Skin epidermis (tissue), 12 donors: ENCODE data around the gene TMEM232.

Source experiments
- H3K27ac ChIP-seq, 21 experiments: fragments of 200-600 bp; sonication (generic) in 11 of 21; one replicate each; pipeline ENCODE4 v1.5.0; 2020; ENCODE audit warnings: mild to moderate bottlenecking in 3 of 21, inconsistent platforms in 2 of 21, moderate library complexity in 2 of 21
- H3K4me3 ChIP-seq, 7 experiments: fragments of 200-600 bp; sonication (generic) in 2 of 7; one replicate each; pipeline ENCODE4 v1.5.0; 2020; ENCODE audit warnings: inconsistent platforms in 2 of 7, mild to moderate bottlenecking in 2 of 7, moderate library complexity in 1 of 7

TMEM232 gene

GRCh38 chr5:110442856-110443255 lies 283.6 kb downstream of the TMEM232 start:
- H3K27ac ChIP-seq = no peak overlapping the region

GRCh38 chr5:110441035-110441434 lies 285.4 kb downstream of the TMEM232 start:
- H3K27ac ChIP-seq = no peak overlapping the region
- H3K4me3 ChIP-seq = no peak overlapping the region

More at GRCh38 chr5:110442856-110443255, 283.6 kb downstream of the TMEM232 start:
- no peak overlapping the region for H3K4me3 ChIP-seq

- no peak overlapping the region for H3K27ac ChIP-seq
- no peak overlapping the region for H3K4me3 ChIP-seq
These were observed 286.4 kb downstream of the TMEM232 start for GRCh38 chr5:110440058-110440457.

DNA sequence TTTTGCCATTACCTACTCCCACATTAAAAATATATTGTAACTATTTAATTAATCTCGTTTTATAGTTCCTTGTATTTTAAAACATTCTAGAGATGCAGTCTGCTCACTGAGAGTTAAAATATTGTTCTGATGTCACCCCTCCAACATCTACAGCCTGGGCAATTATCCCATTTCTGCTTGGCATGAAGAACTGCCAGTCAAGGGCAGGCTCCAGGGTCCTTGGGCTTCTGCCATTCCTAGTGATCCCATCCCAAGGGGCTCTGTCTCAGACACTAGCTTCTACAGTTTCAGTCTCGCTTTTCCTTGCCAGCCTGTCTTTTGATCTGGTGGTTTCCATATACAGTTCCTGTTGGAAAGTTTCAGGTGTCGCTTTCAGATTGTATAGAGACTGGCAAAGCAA lies 287.2 kb downstream of the TMEM232 start:
- H3K27ac ChIP-seq = no peak overlapping the region
- no peak overlapping the region for H3K4me3 ChIP-seq

- no peak overlapping the region for H3K4me3 ChIP-seq
- no peak overlapping the region for H3K27ac ChIP-seq
These were observed 291.3 kb downstream of the TMEM232 start for GRCh38 chr5:110435207-110435606.

DNA sequence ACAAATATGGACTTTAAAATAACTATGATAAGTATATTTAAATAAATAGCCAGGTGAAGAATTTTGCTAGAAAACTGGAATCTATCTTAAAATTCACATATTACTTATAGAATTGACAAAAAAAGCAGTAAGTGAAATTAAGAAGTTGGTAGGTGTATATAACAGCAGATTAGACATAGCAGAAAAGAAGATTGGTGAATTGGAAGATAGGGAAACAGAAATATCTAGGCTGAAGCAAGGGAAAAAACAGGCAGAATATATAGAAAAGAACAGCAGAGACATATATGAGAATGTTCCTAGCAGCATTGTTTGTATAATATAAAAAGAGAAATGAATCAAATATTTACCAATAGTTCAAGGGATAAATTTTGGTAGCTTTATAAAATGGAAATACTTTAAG lies 294.9 kb downstream of the TMEM232 start:
- H3K27ac ChIP-seq = no peak overlapping the region
- H3K4me3 ChIP-seq = no peak overlapping the region

DNA sequence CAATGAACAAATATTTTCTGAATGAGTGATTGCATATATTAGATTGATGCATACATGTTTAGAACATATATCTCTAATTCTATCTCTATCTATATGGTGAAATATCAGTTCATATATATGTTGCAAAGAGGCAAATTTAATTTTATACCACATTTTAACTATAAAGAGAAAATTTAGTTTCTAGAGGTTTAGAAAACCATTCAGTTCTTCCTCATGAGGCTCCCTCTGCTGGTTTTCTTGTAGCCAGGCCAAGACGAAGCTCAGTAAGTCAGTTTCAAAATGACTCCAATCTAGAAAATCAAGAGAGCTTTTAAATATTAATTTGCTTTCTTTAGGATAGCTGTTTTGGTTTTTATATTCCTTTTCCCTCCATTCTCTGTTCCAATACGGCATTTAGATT lies 312.1 kb downstream of the TMEM232 start:
- no peak overlapping the region for H3K4me3 ChIP-seq
- no peak overlapping the region for H3K27ac ChIP-seq

DNA sequence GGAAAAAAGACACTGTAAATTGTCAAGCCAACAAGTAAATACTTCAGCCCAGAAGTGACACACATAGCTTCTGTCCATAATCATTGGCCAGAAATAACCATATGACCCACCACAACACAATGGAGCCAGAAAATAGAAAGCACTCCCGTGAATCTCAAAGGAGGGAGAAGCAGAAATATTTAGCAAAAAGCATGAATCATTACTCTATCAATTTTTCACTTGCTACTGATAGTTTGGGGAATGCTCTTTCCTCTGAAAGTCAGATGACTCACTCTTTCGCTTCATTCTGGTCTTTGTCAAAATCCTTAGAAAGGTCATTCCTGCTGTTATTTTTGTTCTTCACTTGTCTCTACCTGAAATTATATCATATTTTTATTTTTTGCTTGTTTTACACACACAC lies 312.6 kb downstream of the TMEM232 start:
- Histone ChIP-seq H3K27ac (no peak overlapping the region), H3K4me3 (no peak overlapping the region)

DNA sequence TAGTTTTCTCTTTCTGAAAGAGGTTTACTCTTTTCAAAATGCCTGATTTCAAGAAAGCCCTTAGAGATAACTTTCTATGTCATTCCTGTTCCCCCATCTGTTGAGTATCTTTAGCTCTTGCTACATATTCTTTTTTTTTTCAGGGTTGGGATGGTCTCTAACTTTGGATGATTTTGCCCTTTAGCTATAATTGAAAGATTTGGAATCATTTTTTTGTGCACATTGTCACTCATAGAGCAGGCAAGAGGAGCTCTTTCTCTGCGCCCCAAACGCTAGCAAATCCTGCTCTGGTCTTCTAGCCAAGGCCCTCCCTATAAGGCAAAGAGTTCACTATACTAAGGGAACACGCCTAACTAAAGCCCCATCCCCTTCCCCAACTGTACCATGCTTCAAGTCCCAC lies 316.9 kb downstream of the TMEM232 start:
- H3K4me3 ChIP-seq = no peak overlapping the region
- H3K27ac ChIP-seq = no peak overlapping the region

GRCh38 chr5:110402562-110402961 lies 323.9 kb downstream of the TMEM232 start:
- no peak overlapping the region for H3K27ac ChIP-seq
- no peak overlapping the region for H3K4me3 ChIP-seq

- no peak overlapping the region for H3K4me3 ChIP-seq
- H3K27ac ChIP-seq = no peak overlapping the region
These were observed 324.6 kb downstream of the TMEM232 start for GRCh38 chr5:110401881-110402280.

DNA sequence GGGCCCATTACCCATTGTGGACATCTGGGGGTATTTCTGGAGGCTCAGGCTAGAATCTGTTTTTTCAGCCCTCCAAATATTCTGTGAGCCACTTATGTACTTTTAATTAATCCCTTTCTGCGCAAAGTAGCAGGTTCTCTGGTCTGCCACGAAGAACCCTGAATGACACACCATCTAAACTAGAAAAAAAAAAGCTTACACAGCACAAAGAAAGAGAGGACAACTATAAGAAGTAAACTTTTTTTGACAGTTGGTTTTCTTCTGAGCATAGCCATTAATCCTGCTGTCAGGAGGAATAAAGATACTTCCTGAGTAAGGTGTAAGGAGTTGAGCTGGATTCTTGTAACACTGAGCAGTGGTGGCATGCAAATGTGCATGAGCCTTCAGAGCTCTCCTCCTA lies 327.5 kb downstream of the TMEM232 start:
- Histone ChIP-seq H3K4me3 (no peak overlapping the region), H3K27ac (no peak overlapping the region)

DNA sequence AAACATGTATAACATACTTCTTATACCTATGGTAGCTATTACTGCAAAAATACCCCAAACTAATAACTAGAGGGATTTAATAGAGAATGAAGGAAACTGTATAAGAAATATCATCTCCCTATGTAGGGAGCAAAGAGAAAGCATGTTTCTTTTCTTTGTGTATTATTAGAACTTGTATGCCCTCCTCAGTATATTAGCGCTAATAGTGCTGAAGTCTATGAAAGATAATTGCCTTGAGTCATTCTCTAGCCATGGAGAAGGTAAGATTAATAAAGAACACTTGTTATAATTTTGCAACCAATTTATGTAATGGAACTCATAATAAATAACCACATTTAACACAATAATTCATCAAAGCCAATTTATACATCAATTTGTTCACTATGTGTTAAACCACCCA lies 329.2 kb downstream of the TMEM232 start:
- Histone ChIP-seq H3K4me3 (no peak overlapping the region), H3K27ac (no peak overlapping the region)

GRCh38 chr5:110386782-110387181 lies 339.7 kb downstream of the TMEM232 start:
- Histone ChIP-seq H3K27ac (no peak overlapping the region), H3K4me3 (no peak overlapping the region)

DNA sequence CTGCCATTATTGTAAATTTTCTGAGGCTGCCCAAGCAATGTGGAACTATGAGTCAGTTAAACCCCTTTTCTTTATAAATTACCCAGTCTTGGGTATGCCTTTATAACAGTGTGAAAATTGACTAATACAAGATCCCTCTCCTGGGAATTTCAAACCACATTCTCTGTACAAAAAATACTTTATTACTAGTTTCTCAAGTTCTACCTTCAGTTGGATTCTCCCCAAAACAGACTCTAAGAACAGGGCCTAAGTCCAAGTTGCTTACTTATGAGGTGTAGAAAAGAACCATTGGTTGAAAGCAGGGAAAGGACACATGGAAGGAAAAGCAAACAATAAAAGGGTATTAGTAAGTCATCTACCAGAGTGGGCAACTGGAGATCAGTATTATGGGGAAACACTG lies 343.2 kb downstream of the TMEM232 start:
- H3K4me3 ChIP-seq = no peak overlapping the region
- no peak overlapping the region for H3K27ac ChIP-seq

GRCh38 chr5:110377943-110378342 lies 348.5 kb downstream of the TMEM232 start:
- peak overlapping the region in 1 of 21 experiments; percentile 15 for H3K27ac ChIP-seq
- H3K4me3 ChIP-seq = no peak overlapping the region

- H3K27ac ChIP-seq = peak overlapping the region in 1 of 21 experiments; percentile 15
- no peak overlapping the region for H3K4me3 ChIP-seq
These were observed 349.1 kb downstream of the TMEM232 start for GRCh38 chr5:110377361-110377760.

DNA sequence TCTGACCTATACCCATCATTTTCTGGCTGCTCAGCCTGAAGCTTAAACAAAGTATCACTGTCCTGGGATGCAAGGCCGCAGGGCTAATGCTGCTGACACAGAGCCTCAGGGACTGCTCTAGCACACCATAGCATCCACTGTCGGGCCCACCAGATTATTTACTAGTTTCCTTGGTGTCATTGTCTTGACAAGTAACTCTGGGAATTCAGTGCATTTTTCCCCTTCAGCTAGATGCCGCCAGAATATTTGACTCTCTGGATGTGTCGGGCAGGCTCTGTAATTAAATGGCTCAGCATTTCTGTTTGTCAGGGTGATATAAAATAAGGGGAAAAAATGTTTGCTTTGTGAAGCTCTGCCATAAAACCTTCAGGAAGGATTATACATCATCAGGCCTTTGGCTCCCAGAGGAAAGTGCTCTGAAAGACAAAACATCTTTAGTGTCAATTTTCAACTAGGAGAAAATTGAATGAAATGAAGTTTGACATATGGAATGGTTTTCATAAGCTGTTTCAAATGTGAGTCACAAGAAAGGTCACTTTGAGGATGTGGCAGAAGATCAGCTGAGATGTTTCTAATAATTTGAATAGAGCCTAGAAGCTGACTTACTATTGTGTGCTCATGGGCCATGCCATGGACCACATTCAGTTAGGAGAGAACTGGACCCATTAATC lies 350.1 kb downstream of the TMEM232 start:
- Histone ChIP-seq H3K4me3 (no peak overlapping the region), H3K27ac (peak overlapping the region in 1 of 21 experiments; percentile 15)

GRCh38 chr5:110371725-110372041 lies 354.8 kb downstream of the TMEM232 start:
- Histone ChIP-seq H3K4me3 (no peak overlapping the region), H3K27ac (no peak overlapping the region)

DNA sequence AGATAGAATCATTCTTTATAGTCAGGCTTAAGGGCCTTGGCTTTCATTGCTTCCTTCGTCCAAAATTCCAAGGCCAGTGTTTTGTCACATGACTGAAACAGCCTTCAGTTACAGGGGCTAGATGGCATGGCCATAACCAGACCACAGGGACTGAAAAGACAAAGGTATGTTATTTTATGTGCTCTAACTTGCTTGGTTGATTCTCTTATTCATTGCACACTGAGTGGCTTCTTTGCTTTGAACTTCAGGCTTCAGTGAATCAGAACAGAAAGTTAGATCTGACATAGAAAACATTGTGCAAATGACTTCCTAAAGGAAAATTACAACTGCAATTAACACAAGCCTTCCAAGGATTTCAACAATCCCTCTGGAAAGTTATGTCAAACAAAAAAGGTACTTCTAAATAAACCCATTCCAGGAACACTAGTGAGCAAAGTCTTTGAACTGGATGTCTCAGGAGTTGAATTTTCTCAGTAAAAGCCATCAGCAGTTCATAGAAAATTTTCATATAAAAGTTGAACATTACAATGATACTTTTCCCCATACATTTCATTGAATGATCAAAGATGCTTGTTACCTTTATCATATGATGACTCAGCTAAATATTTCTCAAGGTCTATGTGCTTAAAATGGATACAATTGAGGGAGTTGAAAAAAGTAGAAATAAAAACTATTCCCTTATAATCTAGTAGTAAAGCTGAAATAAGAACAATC lies 355.3 kb downstream of the TMEM232 start:
- H3K27ac ChIP-seq = no peak overlapping the region

More for the DNA sequence above, 355.3 kb downstream of the TMEM232 start:
- no peak overlapping the region for H3K4me3 ChIP-seq
